Stimulated activated CD4-positive, alpha-beta T cell treated with anti-CD3 and anti-CD28 coated beads, Interleukin-2, amount 100 ng/mL, for 24 hours (primary cell): Measurements from ENCODE around the gene DYNC1I1.

Experiments used
- DNase-seq, 2 donors: peaks; one replicate each; pipeline ENCODE4 v3.0.0-alpha.2; 2020

DYNC1I1 gene

DNA sequence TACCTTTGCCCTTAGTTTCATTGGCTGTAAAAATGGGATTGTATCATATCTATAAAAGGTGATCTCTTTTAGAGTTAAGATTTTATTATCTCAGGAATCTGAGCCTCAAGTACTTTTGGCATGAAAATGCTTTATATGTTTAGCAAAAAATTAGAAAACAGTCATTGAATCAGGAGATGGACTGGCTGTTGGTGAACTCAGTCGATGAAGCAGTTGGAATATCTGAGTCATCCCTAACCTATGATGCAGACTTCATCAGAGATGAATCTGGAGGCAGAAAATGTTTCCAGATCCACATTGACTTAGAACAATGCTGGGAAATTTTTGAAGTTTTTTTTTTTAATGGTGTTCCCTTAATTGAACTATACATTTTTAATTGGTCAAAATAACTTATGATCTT is 321.1 kb downstream of the DYNC1I1 start:
- DNase-seq, result no peak

DNA sequence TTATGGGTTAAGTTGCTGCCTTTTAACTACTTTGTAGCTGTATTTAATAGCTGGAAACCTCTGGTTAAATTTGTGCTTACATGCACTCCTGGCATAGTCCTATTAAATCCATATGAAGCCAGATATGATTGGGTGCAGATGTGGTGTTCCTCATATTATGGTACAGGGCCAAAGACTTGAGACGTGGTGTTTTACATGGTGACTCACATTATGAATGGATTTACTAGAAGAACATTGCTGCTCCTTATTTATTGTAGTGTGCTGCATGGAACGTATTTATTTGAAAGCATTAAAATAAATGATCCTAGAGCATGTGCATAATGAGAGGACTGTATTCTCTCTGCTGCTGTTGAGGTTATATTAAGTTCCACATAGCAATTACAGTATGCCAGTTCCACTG is 325.5 kb downstream of the DYNC1I1 start:
- DNase-seq, result no peak

DNA sequence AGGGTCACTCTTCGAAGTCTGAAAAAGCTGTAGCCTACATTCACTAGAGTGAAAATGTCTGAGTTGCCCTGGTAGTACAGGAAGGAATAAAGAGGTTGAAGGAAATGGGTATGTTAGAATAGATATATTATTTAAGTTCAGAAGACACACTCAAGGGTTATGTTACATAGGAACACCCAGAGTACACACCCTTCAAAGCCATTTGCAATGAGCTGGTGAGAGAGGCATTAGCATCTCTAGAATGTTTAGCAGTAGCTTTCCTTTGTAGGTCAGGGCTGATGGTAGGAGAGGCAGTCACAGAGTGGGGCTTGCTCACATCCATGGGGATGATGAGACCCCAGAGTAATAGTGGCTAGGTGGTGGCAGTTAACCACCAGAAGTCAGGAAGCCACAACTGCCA is 328.4 kb downstream of the DYNC1I1 start:
- no peak for DNase-seq

DNA sequence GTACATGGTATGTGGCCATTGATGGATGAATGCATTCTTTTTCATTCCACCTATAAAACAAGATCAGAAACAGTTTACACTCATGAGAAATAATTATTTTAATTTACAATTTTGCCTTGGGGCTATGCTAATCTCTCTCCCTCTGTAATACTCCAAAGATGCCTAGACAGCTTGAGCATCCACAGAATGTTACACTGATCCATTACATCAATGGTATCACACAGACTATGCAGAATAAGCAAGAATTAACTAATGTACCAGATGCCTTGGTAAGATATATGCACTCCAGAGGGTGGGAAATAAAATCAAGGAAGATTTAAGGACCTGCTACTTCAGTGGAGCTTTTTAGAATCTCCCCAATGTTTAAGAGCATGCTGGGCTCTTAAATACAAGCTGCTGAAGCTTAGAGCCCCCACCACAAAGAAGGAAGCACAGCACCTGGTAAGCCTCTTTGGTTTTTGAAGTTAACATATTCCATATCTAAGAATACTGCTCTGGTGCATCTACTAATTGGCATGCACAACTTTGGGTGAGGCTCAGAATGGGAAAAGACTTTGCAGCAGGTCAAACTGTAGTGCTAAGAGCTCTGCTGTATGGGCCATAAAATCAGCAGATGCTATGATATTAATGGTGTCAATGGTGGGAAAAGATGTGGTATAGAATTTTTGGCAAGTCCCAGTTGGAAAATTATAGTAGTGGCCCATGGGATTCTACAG is 329.9 kb downstream of the DYNC1I1 start:
- no peak for DNase-seq

DNA sequence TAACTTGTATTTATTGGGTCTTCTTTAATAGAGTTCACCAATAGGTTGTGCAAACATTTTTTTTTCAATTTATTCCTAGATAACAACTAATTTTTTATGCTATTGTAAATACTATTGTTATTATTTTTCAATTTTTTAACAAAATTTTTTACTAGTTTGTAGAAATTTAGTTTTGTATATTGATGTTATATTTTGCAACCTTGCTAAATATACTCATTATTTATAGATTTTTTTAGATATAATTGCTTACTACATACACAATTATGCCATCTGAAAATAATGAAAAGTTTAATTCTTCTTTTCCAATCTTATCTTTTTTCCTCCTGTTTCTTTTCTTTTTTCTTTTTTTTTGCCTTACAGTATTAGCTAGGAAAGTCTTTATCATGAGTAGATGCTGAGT is 332.6 kb downstream of the DYNC1I1 start:
- no peak for DNase-seq

DNA sequence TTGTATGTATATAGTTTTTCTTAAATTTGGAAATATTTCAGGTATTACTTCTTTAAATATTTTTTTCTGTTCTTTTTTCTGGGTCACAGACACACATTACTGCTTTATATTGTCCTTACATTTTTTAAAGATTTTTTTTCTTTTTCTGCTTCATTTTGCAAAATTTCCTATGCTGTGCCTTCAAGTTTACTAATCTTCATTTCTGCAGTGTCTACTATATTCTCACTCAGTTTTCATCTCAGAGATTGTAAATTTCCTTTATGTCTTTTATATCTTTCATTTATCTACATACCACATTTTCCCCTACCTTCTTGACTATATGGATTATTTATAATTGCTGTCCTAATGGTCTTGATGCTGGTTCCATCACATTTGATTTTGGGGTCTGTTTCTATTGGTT is 339.1 kb downstream of the DYNC1I1 start:
- DNase-seq, result no peak

DNA sequence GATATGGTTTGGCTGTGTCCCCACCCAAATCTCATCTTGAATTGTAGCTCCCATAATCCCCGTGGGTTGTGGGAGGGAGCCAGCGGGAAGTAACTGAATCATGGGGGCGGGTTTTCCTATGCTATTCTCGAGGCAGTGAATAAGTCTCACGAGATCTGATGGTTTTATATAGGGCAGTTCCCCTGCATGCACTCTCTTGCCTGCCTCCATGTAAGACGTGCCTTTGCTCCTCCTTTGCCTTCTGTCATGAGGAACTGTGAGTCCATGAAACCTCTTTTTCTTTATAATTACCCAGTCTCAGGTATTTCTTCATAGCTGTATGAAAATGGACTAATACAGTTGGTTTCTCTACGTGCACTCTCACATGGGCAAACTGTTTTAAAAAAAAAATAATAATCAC is 341.8 kb downstream of the DYNC1I1 start:
- DNase-seq, result no peak

DNA sequence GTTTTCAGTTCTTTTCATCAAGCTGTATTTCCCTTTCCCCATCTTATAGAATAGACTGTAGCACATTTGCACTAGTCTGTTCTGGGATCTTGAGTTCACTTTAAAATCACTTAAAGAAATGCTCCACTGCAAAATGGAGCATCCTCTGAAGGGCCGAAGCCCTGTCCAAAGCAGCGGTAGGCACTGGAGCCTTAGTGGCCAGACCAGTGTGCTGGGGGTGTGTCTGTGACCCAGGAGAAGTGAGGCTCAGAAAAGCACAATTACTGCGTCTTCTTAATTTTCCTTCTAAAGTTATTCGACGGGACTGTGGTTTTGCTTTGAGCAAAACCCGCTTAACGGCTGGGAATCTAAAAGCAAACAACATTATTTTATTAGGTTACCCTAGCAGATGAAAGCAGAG is 343.8 kb downstream of the DYNC1I1 start:
- DNase-seq, result no peak

DNA sequence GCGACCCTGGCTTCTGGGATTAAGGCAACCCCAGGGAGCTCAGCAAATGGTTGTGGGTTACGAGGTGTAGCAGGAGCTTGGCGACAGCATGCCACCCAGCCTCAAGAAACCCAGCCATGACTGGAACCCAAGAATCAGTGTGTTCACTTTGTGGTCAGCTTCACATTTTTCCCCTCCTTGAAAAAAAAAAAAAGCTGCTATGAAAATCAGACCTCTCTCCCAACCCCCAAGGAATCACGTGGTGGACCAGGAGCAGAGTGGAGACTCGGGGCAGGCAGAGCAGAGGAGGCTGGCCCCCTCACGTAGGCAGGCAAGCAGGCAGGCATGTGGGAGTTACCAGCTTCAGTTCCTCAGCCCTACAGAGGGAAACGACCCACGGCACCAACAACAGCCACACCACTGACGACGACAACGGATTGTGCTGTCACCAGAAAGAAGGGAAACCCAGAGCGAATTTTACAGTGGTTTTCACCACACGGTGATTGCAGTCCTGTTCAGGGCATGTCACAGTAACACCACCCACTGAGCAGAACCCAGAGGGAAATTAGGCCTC is 346.2 kb downstream of the DYNC1I1 start:
- no peak for DNase-seq

DNA sequence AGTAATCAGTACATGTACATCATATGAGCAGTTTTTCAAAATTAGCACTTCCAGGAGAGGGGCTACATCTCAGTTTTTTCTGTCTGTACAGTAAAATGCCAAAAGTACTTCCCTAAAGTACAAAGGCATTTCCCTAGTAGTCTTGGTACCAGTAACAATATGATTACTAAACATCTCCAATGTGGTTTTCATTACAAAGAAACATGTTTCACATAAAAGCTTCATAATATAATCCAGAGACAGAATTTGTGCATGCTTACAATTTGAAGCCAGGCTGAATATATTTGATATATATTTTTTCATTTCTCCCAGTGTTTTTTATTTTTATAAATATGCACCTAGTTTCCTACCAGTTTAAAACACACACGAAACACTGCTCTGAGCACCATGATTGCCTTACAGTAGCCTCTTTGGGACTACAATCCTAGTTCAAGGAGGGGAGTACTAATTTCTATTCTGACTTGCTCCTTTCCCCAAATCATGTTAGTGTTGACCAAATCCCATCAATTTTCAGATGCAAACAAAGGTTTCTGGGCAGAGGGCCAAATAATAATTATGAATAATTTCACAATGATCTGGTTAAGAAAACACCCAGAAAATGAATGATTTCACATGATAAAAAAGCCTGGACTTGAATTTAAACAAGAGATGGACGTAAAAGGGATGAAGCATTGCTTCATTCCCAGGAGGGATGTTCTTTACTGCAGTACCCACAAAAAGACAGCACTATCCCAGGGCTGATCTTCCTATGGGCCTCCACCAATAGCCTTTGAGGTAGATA is 348.3 kb downstream of the DYNC1I1 start:
- DNase-seq, result no peak

DNA sequence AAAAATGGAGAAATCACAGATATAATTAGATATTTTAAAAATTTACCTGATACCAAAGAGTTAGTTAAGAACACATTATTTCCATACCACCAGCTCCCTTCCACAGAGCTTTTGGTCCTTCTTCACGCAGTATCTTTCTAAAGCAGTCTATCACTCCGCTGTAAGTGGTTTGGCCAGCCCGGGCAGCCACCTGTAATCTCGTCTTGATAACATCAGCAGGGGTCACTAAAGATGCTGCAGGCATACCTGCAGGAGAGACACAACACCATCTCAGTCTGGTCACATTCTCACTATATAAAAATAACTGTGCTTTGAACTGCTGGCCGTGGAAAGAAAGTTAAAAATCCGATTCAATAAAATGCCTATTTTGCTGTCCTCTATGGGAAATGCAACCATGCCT is 349.4 kb downstream of the DYNC1I1 start:
- DNase-seq, result no peak

DNA sequence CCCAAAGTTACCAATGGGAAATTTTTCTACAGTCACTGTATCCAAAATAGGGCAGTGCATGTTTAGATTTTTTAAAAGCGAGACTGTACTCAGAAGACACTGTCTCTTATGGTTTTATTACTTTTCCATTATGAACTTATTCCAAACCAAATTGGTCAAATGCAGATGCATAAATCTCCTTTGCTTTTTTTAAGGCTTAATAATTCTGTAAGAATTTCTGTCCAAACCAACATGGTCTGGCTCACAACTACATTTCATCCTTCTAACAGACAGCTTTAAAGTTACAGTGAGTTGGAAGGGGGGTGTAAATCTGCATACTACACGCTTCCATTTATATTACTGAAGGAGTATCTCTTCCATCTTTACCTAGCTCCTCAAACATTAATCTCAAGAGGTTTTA is 350.4 kb downstream of the DYNC1I1 start:
- DNase-seq, result no peak

DNA sequence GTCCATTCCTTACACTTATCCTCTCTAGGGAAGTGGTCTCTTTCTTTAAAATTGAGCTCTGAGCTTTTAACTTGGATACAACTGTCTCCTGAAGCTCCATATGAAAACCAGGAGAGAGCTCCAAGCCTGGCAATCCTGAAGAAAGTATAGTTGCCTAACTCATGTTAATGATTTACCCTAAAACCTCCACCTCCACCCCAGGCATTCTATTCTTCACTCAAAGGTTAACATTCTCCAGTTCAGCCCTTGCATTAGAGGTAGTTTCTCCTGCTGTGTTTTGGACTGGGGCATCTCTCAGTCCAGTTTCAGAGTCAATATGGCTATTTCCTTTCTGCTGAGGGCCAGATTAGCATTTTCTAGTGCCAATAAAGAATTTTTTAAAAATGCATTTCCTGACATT is 354.0 kb downstream of the DYNC1I1 start:
- DNase-seq, result no peak

DNA sequence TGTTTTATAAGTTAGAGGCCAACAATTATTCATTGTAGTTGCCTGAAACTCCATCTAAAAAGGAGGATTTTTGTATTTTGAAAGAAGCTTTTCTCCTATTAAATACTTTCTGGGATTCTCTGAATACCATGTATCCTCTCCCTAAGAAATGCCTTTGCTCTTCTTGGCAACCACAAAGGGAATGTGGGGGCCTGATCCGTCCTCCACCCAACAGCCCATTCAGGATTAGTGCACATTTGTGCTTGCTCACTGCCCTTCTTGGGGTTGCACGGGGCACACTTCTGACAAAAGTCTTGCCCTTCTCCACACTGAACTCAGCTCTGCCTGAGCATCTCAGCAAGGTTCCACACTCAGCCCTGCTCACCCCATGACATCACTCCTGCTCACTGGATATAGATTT is 355.4 kb downstream of the DYNC1I1 start:
- DNase-seq, result no peak

DNA sequence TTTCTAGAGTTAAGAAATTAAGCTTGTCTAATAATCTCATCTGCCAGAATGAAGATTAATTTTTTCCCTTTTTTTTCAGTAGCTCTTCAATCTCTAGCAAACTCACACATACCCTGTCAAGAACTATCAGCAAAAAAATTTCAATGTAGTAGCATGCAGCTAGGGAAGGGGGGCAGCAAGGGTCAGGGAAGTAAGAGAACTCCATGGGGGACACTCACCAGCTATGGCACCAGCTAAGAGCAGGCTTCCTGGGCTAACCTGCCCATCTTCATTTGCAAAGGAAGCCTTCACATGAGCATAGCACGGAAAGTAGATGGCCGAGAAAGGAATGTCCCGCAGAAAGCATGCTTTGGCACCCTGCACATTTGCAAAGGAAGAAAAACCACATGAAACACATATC is 359.2 kb downstream of the DYNC1I1 start:
- DNase-seq, result no peak

DNA sequence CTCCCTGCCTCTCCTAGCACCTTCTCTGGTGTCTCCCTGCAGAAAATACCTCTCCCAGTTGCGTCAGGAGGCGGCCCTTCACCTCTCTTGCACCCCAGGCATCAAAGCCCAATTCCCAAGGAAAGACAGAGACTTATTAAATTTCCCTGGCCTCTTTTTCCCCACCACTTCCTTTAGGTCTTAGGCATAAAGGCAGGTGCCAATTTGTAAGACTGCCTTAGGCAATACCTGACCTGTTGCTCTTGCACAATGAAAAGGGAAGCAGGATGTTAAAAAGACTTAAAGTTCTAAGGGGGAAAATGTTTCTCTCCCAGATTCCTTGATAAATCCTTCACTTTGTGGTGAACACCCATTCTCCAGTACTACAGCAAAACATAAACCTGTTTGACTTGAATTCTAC is 362.9 kb downstream of the DYNC1I1 start:
- no peak for DNase-seq

DNA sequence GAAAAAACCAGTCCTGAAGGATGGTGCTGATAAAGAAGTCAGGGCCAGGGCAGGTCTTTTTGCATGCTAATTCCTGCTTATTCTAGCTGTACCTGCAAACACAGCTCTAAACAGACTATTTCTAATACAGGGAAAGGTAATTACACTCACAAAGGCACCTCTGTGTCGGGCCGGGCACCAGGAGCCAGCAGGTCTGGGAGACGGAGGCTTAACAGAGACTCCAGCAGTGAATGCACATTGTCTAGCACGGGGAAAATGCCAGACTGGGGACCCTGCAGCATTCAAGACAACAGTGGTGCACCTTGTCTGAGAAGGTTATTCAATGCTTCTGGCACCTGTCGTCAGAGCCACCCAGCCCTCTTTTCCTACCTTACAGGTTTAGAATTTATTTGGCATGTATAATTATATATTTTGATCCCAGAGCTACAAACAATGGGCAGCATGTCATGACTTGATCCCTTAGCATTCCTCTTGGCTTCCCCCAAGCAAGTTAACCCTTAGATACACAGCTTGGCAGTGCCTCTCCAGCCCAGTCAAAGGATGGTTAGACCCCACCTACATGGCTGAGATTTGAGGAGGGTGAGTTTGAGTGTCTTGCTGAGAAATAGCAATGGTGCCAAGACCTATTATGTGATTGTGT is 364.4 kb downstream of the DYNC1I1 start:
- no peak for DNase-seq

DNA sequence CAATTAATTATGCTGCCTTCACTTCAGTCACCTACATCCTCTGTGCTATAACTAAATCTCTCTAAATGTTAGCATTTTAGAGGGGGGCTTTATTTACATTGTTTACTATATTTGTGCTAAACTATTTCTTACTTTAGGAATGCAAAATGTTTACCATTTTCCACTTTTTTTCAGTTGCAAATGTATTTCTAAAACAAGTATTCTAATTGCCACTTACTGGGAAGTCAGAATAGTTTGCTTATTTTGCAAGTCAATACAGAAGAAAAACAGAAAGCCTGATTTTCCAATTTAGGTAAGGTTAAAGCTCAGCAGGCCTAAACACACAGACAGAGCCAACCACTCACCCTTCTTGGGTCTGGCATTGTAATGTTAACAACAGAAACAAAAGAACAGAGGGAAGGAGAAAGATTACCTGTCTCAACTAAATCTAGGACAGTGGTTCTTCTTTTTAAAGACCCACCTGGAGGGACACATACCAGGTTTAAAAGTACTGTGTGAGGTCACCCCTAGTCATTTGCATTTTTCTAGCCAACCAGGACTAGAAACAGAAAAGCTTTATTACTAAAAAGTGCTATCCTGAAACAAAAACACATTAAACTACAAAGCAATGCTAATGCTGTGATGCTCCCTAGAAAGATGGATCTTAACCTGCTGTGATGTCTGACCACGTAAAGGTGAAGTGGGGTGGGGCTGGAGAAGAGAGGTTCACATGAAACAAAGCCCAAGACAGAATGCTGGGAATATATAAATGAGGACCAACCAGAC is 371.3 kb downstream of the DYNC1I1 start:
- no peak for DNase-seq

DNA sequence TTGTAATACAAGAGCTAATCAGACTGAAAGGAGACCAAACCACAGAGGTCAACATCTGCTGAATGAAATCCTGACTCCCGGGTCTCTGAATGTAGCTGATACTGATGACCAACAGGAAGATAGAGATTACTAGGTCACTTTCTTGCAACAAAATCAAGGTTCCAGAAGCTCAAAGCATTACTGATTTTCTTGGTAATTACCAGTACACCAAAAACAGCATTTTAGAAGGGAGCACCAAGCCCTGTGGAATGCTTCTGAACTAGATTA is 371.8 kb downstream of the DYNC1I1 start:
- no peak for DNase-seq
